IMR-90 (cell line): Measurements from ENCODE around the gene WIPF1. TPM values are rescaled to one million over a fixed set of nuclear protein-coding genes. Genes with fewer than 3 reads are reported as not detected.

Experiments
- ATAC-seq: fragments of 200-7000 bp; cut with Tn5 transposase; 2 replicates; pipeline ENCODE4 v1.9.1; 2020; ENCODE audit warnings: low read depth, mild to moderate bottlenecking, moderate library complexity
- BruUV-seq: library from RNA; stranded (reverse); fragments of 400-500 nt; replicated peaks from 2 replicates; lab custom pipeline; 2021; lab: Mats Ljungman, UMichigan
- CTCF ChIA-PET: fragments of 300-600 bp; formaldehyde crosslinking; extraction: SDS; loops from one replicate; lab custom pipeline; 2021; ENCODE audit warnings: antibody characterized with exemption; lab: Yijun Ruan, JAX
- POLR2A ChIA-PET: fragments of 300-600 bp; sonication (Branson Sonifier 250); formaldehyde crosslinking; loops from one replicate; lab custom pipeline; 2022; ENCODE audit warnings: antibody characterized with exemption; ENCODE audit not compliant: unreplicated experiment; lab: Charles Lee
- DNase-seq: peaks from one replicate; pipeline ENCODE4 v3.0.0; 2013
- H2AFZ ChIP-seq: replicated peaks from 2 replicates; pipeline ENCODE3; 2013; ENCODE audit warnings: low read length, mild to moderate bottlenecking; ENCODE audit not compliant: poor library complexity
- H2AK5ac ChIP-seq: 2 replicates; pipeline ENCODE4 v1.6.1; 2013; ENCODE audit warnings: low read depth, low read length, inconsistent platforms
- H2AK9ac ChIP-seq: replicated peaks from 2 replicates; pipeline ENCODE3; 2013; ENCODE audit warnings: mild to moderate bottlenecking, low read depth, low read length, moderate library complexity; ENCODE audit not compliant: poor library complexity
- H2BK120ac ChIP-seq: 2 replicates; pipeline ENCODE4 v1.6.1; 2013; ENCODE audit warnings: low read depth, low read length, inconsistent platforms
- H2BK15ac ChIP-seq: 3 replicates; pipeline ENCODE4 v1.6.1; 2013; ENCODE audit warnings: low read depth, low read length, inconsistent platforms
- H2BK20ac ChIP-seq: 2 replicates; pipeline ENCODE4 v1.6.1; 2013; ENCODE audit warnings: low read depth, mild to moderate bottlenecking, inconsistent platforms, low read length, moderate library complexity
- H2BK5ac ChIP-seq: 2 replicates; pipeline ENCODE4 v1.6.1; 2013; ENCODE audit warnings: mild to moderate bottlenecking, low read depth, low read length, inconsistent platforms; ENCODE audit not compliant: poor library complexity, severe bottlenecking
- H3K14ac ChIP-seq: replicated peaks from 2 replicates; pipeline ENCODE4 v1.6.1; 2013; ENCODE audit warnings: low read depth, low read length, inconsistent platforms
- H3K18ac ChIP-seq: 2 replicates; pipeline ENCODE4 v1.6.1; 2013; ENCODE audit warnings: low read depth, low read length, control low read depth
- H3K23ac ChIP-seq: 2 replicates; pipeline ENCODE4 v1.6.1; 2013; ENCODE audit warnings: low read depth, low read length, inconsistent platforms
- H3K27ac ChIP-seq: 2 replicates; pipeline ENCODE4 v1.5.1; 2013; ENCODE audit warnings: mild to moderate bottlenecking, control low read depth, low read length; ENCODE audit not compliant: insufficient read depth
- H3K27me3 ChIP-seq: 2 replicates; pipeline ENCODE4 v1.6.1; 2013; ENCODE audit warnings: low read length; ENCODE audit not compliant: control insufficient read depth, insufficient read depth
- H3K36me3 ChIP-seq: 2 replicates; pipeline ENCODE4 v1.6.1; 2013; ENCODE audit warnings: low read length, mixed read lengths; ENCODE audit not compliant: control insufficient read depth, insufficient read depth
- H3K4ac ChIP-seq: 2 replicates; pipeline ENCODE4 v1.6.1; 2013; ENCODE audit warnings: low read depth, low read length, inconsistent platforms
- H3K4me1 ChIP-seq: 2 replicates; pipeline ENCODE4 v1.6.1; 2013; ENCODE audit warnings: low read length, mixed read lengths; ENCODE audit not compliant: control insufficient read depth, insufficient read depth
- H3K4me2 ChIP-seq: 2 replicates; pipeline ENCODE4 v1.6.1; 2013; ENCODE audit warnings: low read depth, mild to moderate bottlenecking, control low read depth, low read length, moderate library complexity
- H3K4me3 ChIP-seq: 2 replicates; pipeline ENCODE4 v1.5.1; 2013; ENCODE audit warnings: low read depth, mild to moderate bottlenecking, control low read depth, low read length, moderate library complexity; ENCODE audit not compliant: insufficient read depth
- H3K56ac ChIP-seq: 2 replicates; pipeline ENCODE4 v1.6.1; 2013; ENCODE audit warnings: low read length, inconsistent platforms; ENCODE audit not compliant: insufficient read depth; ENCODE audit errors: extremely low read depth
- H3K79me1 ChIP-seq, 2 experiments: 2 replicates each; pipeline ENCODE4 v1.6.1; 2013; ENCODE audit warnings: low read length in 2 of 2, inconsistent platforms in 1 of 2, low read depth in 1 of 2
- H3K9ac ChIP-seq: 2 replicates; pipeline ENCODE4 v1.6.1; 2013; ENCODE audit warnings: low read depth, low read length, control low read depth
- H3K9me1 ChIP-seq: 2 replicates; pipeline ENCODE4 v1.6.1; 2013; ENCODE audit warnings: low read length, inconsistent platforms; ENCODE audit not compliant: insufficient read depth
- H3K9me3 ChIP-seq: 2 replicates; pipeline ENCODE4 v1.6.1; 2013; ENCODE audit warnings: low read length; ENCODE audit not compliant: control insufficient read depth, insufficient read depth
- H4K20me1 ChIP-seq: 2 replicates; pipeline ENCODE4 v1.6.1; 2013; ENCODE audit warnings: low read length, inconsistent platforms; ENCODE audit not compliant: insufficient read depth
- H4K5ac ChIP-seq: 2 replicates; pipeline ENCODE4 v1.6.1; 2013; ENCODE audit warnings: mild to moderate bottlenecking, low read depth, low read length, control low read depth
- H4K8ac ChIP-seq, 2 experiments: 2 replicates each; pipeline ENCODE4 v1.6.1; 2013; ENCODE audit warnings: low read depth in 2 of 2, low read length in 2 of 2, control low read depth in 1 of 2, inconsistent platforms in 1 of 2
- H4K91ac ChIP-seq: 2 replicates; pipeline ENCODE4 v1.6.1; 2013; ENCODE audit warnings: low read depth, low read length, inconsistent platforms; ENCODE audit not compliant: insufficient read depth
- BHLHE40 ChIP-seq: fragments of 150-350 bp; IDR thresholded peaks from 2 replicates; pipeline ENCODE4 v1.6.1; 2016; ENCODE audit warnings: mild to moderate bottlenecking, low read depth, low read length
- CEBPB ChIP-seq: IDR thresholded peaks from 2 replicates; pipeline ENCODE4 v1.6.1; 2012; ENCODE audit warnings: low read depth, low read length, improper control_type of control experiment
- ELK1 ChIP-seq: fragments of 150-350 bp; IDR thresholded peaks from 2 replicates; pipeline ENCODE4 v1.6.1; 2016; ENCODE audit warnings: low read depth, mild to moderate bottlenecking, low read length, moderate library complexity, borderline replicate concordance
- FOS ChIP-seq: fragments of 150-350 bp; IDR thresholded peaks from 2 replicates; pipeline ENCODE4 v1.6.1; 2016; ENCODE audit warnings: low read depth, low read length
- MAFK ChIP-seq: IDR thresholded peaks from 2 replicates; pipeline ENCODE4 v1.6.1; 2012; ENCODE audit warnings: low read depth, low read length, improper control_type of control experiment
- MAZ ChIP-seq: IDR thresholded peaks from 2 replicates; pipeline ENCODE4 v1.6.1; 2012; ENCODE audit warnings: low read depth, mild to moderate bottlenecking, low read length, improper control_type of control experiment, moderate library complexity, borderline replicate concordance
- MXI1 ChIP-seq: IDR thresholded peaks from 2 replicates; pipeline ENCODE4 v1.6.1; 2012; ENCODE audit warnings: low read depth, mild to moderate bottlenecking, low read length, moderate library complexity, borderline replicate concordance
- NFE2L2 ChIP-seq: fragments of 150-350 bp; IDR thresholded peaks from 2 replicates; pipeline ENCODE4 v1.6.1; 2016; ENCODE audit warnings: low read depth, mild to moderate bottlenecking, low read length
- RAD21 ChIP-seq: IDR thresholded peaks from 2 replicates; pipeline ENCODE4 v1.6.1; 2012; ENCODE audit warnings: low read length, improper control_type of control experiment
- RFX5 ChIP-seq: IDR thresholded peaks from 2 replicates; pipeline ENCODE4 v1.8.0; 2012; ENCODE audit warnings: low read depth, mild to moderate bottlenecking, low read length, moderate library complexity
- SMC3 ChIP-seq: fragments of 150-350 bp; IDR thresholded peaks from 2 replicates; pipeline ENCODE4 v1.6.1; 2016; ENCODE audit warnings: low read depth, mild to moderate bottlenecking, antibody characterized with exemption, low read length, moderate library complexity
- USF2 ChIP-seq: fragments of 150-350 bp; IDR thresholded peaks from 2 replicates; pipeline ENCODE4 v1.6.1; 2017; ENCODE audit warnings: mild to moderate bottlenecking, antibody characterized with exemption, low read length, low read depth
- WGBS, 2 experiments: methylation state at CpG; one replicate each; pipeline versions ENCODE4 v1.1.5 to v1.1.7; 2013; ENCODE audit warnings: missing lambda C conversion rate in 2 of 2; ENCODE audit not compliant: insufficient read length in 1 of 2; ENCODE audit errors: extremely low coverage in 2 of 2; 5-methylcytosine and 5-hydroxymethylcytosine counted together
- dilution Hi-C: fragments of 300-500 bp; cut with HindIII; formaldehyde crosslinking; loops from one replicate; pipeline ENCODE4 v1.14.3; 2018; ENCODE audit warnings: low sequenced_read_pairs; ENCODE audit not compliant: unreplicated experiment
- in situ Hi-C: fragments of 300-500 bp; cut with MboI; formaldehyde crosslinking; loops from 3 replicates; pipeline ENCODE4 v1.14.3; 2019; ENCODE audit warnings: low sequenced_read_pairs, inconsistent platforms, mixed read lengths
- intact Hi-C: fragments of 100-400 bp; cut with micrococcal nuclease; formaldehyde crosslinking; loops from 2 replicates; pipeline ENCODE4 v1.10.0; 2022
- polyA plus RNA-seq, 3 experiments: library from polyadenylated mRNA; depleted of rRNA; stranded (reverse); fragments of >200 nt; gene quantifications; 2 replicates each; pipeline ENCODE4 v1.2.3, GENCODE V29; 2012; ENCODE audit warnings: low replicate concordance in 1 of 3
- total RNA-seq: library from RNA; depleted of rRNA; stranded (reverse); fragments of >200 nt; gene quantifications from 2 replicates; pipeline ENCODE4 v1.2.3, GENCODE V29; 2012

Gene WIPF1
- total and polyA plus RNA-seq, 2 of the 4 experiments (the other 2 are of a cell fraction) = 2.7 to 13.5 TPM

GRCh38 chr2:174621323-174621722, 23.7 kb upstream of the WIPF1 start:
- no peak for TF ChIP-seq MAZ
- no peak for TF ChIP-seq NFE2L2
- no peak for TF ChIP-seq MXI1
- TF ChIP-seq BHLHE40 = no peak
- TF ChIP-seq FOS = no peak
- no peak for TF ChIP-seq MAFK
- TF ChIP-seq USF2 = no peak
- no peak for TF ChIP-seq CEBPB
- no peak for TF ChIP-seq SMC3
- TF ChIP-seq RAD21 = no peak
- no peak for TF ChIP-seq RFX5
- TF ChIP-seq ELK1 = no peak
- no peak overlapping the region for H3K4ac ChIP-seq
- in situ Hi-C loops = no loop called here
- ChIA-PET CTCF (interaction anchor here (0.7 kb wide), 1 partner anchor 11 kb away, joined by 3 read pairs; no protein-coding TSS in a partner anchor), POLR2A (no interaction called here)
- H2AFZ ChIP-seq = no peak overlapping the region
- H3K9me1 ChIP-seq = peaks cover 4% of the 10 kb centered on the region; the same call in 1 of the 2 replicates
- H3K27ac ChIP-seq = no peak overlapping the region
- H3K9ac ChIP-seq = no peak overlapping the region
- no peak overlapping the region for H3K56ac ChIP-seq
- H3K36me3 ChIP-seq = no peaks in the 10 kb centered on the region; the same call in 1 of the 2 replicates
- H4K8ac ChIP-seq = no peak overlapping the region
- no peak overlapping the region for H2AK9ac ChIP-seq
- no peaks in the 10 kb centered on the region for H3K27me3 ChIP-seq
- no peaks in the 10 kb centered on the region for H3K9me3 ChIP-seq
- peaks cover under 1% of the 10 kb centered on the region; the same call in 1 of the 2 replicates for H4K20me1 ChIP-seq
- no peak overlapping the region for H2BK120ac ChIP-seq
- H3K14ac ChIP-seq = no peak overlapping the region
- intact Hi-C loops = no loop called here
- DNase-seq = no peak
- H4K5ac ChIP-seq = no peak overlapping the region
- H2BK5ac ChIP-seq = no peak overlapping the region
- peaks cover under 1% of the 10 kb centered on the region; the same call in 1 of the 2 replicates for H3K4me1 ChIP-seq
- dilution Hi-C loops = no loop called here
- H2BK20ac ChIP-seq = no peak overlapping the region
- no peak overlapping the region for H3K4me2 ChIP-seq
- WGBS, 2 experiments = no CpG with 5 or more reads among the region's 3 CpGs
- H2BK15ac ChIP-seq = no peak overlapping the region
- no TSS peak for BruUV-seq
- H2AK5ac ChIP-seq = no peak overlapping the region
- H3K18ac ChIP-seq = no peak overlapping the region
- ATAC-seq = no peak
- H3K4me3 ChIP-seq = no peak overlapping the region
- H3K23ac ChIP-seq = no peak overlapping the region
- peaks cover 3 to 6% of the 10 kb centered on the region in 2 experiments; a peak in 2 of 4 replicates for H3K79me1 ChIP-seq
- no peak overlapping the region for H4K91ac ChIP-seq
